Body of pancreas (tissue), 4 donors: ENCODE results near the gene AMZ2.

ENCODE experiments used
- CTCF ChIP-seq, 7 experiments: fragments of 450-650 bp in 4 of 7; fragments of 200-600 bp in 3 of 7; sonication (generic) in 3 of 7; IDR thresholded peaks; one replicate each; pipeline ENCODE4 v1.5.1; 2016 to 2019; ENCODE audit warnings: antibody characterized with exemption in 7 of 7
- POLR2A ChIP-seq, 3 donors: fragments of 450-650 bp; IDR thresholded peaks; one replicate each; pipeline ENCODE4 v1.6.1; 2016; ENCODE audit warnings: antibody characterized with exemption in 3 of 3, mild to moderate bottlenecking in 2 of 3

- TF ChIP-seq CTCF (IDR thresholded peaks at IDR 0.05) (no peak), POLR2A (IDR thresholded peaks at IDR 0.05) (no peak)
Observed at GRCh38 chr17:68231541-68231940, 16.3 kb upstream of the AMZ2 start.
